OCI-LY7 (cell line): Measurements from ENCODE around the gene GMPPA.

Experiments
- CTCF ChIP-seq: fragments of 200-600 bp; sonication (generic); conservative IDR thresholded peaks from 2 replicates; pipeline ENCODE4 v1.5.1; 2014; ENCODE audit warnings: mild to moderate bottlenecking, antibody characterized with exemption, low read length, moderate library complexity, mixed read lengths
- EZH2phosphoT487 ChIP-seq: fragments of 200-600 bp; sonication (generic); IDR thresholded peaks from 2 replicates; pipeline ENCODE4 v1.6.1; 2018; ENCODE audit warnings: low read depth, borderline replicate concordance, mild to moderate bottlenecking, mixed run types, antibody characterized with exemption, low read length, moderate library complexity, mixed read lengths

- no peak for TF ChIP-seq CTCF
- no peak for TF ChIP-seq EZH2phosphoT487
Measured at GRCh38 chr2:219477815-219478214, 20.9 kb upstream of the GMPPA start.
